WTC11 (cell line): Measurements from ENCODE around the gene GAA.

Experiments used
- ATF2 ChIP-seq: sonication (generic); formaldehyde crosslinking; IDR thresholded peaks from 2 replicates; pipeline ENCODE4 v1.8.1; 2022; ENCODE audit warnings: low read depth, missing genetic modification reagents, borderline replicate concordance
- ATF3 ChIP-seq: sonication (generic); formaldehyde crosslinking; conservative IDR thresholded peaks from 2 replicates; pipeline ENCODE4 v1.8.1; 2022; ENCODE audit warnings: mild to moderate bottlenecking, missing genetic modification reagents
- CTCF ChIP-seq: fragments of 200-600 bp; IDR thresholded peaks from 2 replicates; pipeline ENCODE4 v1.8.0; 2022; ENCODE audit warnings: antibody characterized with exemption
- GABPB1 ChIP-seq: sonication (generic); formaldehyde crosslinking; IDR thresholded peaks from 2 replicates; pipeline ENCODE4 v1.8.1; 2023; ENCODE audit warnings: mild to moderate bottlenecking, missing genetic modification reagents
- MAX ChIP-seq: sonication (generic); formaldehyde crosslinking; IDR thresholded peaks from 2 replicates; pipeline ENCODE4 v1.8.0; 2022; ENCODE audit warnings: mild to moderate bottlenecking, missing genetic modification reagents
- NR2C2 ChIP-seq: sonication (generic); formaldehyde crosslinking; IDR thresholded peaks from 2 replicates; pipeline ENCODE4 v1.8.0; 2022; ENCODE audit warnings: mild to moderate bottlenecking, missing genetic modification reagents
- SP1 ChIP-seq: sonication (generic); formaldehyde crosslinking; conservative IDR thresholded peaks from 2 replicates; pipeline ENCODE4 v1.8.1; 2022; ENCODE audit warnings: missing genetic modification reagents
- ZNF232 ChIP-seq: sonication (generic); formaldehyde crosslinking; IDR thresholded peaks from 2 replicates; pipeline ENCODE4 v1.8.0; 2022; ENCODE audit warnings: mild to moderate bottlenecking, missing genetic modification reagents

DNA sequence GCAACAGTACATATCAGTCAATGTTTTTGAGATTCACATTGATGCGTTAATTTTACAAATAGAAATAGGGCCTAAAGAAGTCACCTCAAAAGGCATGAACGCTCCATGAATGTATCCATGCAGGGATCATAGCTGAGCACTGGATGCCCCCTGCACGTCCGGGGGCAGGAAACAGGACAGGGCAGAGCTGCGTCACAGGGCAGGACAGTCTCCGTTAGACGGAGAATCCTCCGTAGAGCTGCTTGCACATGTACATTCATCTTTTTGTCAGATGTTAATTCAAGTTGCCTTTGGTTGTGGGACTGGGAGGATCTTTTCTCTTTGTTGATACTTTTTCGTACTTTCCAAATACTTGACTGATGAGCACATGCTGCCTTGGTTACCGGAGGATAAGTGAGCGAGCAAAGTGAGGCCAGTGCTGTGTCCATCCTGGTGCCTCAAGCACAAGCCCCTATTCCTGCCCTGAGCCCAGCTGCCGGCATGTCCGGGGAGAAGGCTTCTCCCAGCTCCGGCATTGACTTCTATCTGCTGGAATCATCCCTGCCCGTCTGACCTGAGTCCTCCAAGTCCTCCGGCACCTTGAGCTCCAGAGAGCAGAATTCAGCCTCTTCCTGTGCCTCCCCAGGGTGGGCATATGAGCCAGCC, 15.0 kb downstream of the GAA start:
- TF ChIP-seq GABPB1 (CRISPR knock-in tag), result no peak
- no peak for TF ChIP-seq NR2C2
- no peak for TF ChIP-seq ATF2 (CRISPR knock-in tag)
- no peak for TF ChIP-seq ZNF232 (CRISPR knock-in tag)
- no peak for TF ChIP-seq CTCF
- no peak for TF ChIP-seq SP1 (CRISPR knock-in tag)
- no peak for TF ChIP-seq ATF3 (CRISPR knock-in tag)
- TF ChIP-seq MAX (CRISPR knock-in tag), result no peak
